Renal cortex interstitium (tissue), 11 donors: Measurements from ENCODE around the gene SLC38A8. TPM values are rescaled to one million over a fixed set of nuclear protein-coding genes. Genes with fewer than 3 reads are reported as not detected.

ENCODE experiments used
- DNase-seq, 11 donors: peaks; one replicate each; pipeline ENCODE4 v3.0.0-alpha.2; 2013; ENCODE audit warnings: low read depth in 9 of 11, low spot score in 4 of 11; ENCODE audit errors: extremely low read depth in 1 of 11
- polyA plus RNA-seq, 3 donors: library from polyadenylated mRNA; unstranded; fragments of 120-200 nt; gene quantifications; one replicate each; pipeline ENCODE4 v1.2.1, GENCODE V29; 2013; ENCODE audit not compliant: insufficient read length in 3 of 3

Gene SLC38A8
- polyA plus RNA-seq, 3 donors, result not detected

DNA sequence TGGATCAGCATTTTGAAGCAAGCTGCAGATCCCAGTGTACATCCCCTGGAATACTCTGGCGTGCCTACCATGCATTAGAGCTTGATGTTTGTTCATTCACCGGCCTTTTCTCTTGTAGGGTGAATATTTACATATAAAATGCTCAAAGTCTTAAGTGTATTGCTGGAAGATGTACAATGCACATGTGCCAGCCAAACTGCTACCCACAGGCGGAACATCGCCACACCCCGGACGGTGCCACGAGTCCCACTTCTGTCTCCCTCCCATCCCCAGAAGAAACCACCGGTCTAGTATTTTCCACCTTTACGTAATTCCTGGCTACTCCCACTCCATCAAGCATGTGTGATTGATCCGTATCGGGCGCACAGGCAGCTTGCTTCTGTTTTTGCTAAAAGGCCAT lies 4.1 kb downstream of the SLC38A8 start:
- no peak for DNase-seq

DNA sequence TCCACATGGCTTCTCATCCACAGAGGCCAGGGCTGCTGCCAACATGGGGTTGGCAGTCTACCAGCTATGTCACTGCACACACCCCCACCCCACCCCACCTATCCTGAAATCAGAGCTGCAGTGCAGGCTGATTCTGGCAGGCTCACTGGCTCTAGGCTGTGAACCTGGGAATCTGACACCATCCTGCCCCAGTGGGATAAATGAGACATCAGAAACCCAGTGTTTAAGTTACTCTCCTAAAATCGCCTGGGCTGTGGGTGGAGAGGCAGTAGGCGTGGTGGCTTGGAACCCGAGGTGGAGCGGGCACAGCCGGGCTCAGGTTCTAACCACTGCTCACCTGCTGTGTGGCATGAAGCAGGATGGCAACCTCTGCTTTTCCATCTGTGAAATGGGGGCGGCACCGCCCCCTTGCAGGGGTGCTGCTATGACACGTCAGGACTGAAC lies 5.6 kb downstream of the SLC38A8 start:
- no peak for DNase-seq

- no peak for DNase-seq
Measured at GRCh38 chr16:84036131-84036530, 6.5 kb downstream of the SLC38A8 start.

- no peak for DNase-seq
Measured at GRCh38 chr16:84034516-84034915, 8.1 kb downstream of the SLC38A8 start.

DNA sequence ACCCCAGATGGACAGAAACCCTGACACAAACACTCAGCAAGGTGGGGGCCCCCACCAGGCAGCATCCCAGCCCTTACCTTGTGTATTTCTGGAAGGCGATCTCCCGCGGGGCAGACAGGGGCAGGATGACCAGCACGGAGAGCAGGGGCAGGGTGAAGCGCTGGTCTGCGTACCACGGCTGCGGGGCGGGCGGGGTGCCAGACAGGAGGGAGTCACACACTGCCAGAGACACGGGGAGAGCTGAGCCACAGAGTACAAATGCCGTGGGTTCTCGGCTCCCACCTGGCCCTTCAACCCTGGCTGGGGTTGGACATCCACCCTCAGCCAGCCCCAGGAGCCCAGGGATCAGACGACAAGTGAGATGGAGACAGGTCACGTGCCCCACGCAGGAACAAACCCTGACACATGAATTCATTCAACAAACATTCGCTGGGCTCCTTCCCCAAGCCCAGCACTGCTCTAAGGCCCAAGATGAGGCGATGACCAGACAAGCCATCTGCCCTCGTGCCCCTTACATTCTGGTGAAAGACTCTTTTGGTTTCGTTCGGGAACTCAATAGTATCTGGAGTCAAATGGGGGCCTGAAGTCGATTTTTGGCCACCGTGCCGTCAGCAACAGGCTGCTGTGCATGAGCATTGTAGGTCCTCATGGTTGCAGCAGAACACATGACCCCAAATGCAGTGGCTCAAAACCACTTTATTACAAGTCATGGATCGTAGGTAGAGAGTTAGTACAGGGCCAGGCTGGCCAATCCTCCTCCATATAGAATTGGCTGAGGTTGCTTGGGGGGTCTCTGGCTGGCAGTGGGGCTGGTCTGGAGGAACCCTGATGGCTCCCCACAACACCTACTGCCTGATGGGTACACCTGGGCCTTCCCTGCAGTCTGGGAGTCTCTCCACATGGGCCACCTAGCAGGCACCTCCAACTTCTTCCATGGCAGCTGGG lies 9.1 kb downstream of the SLC38A8 start:
- no peak for DNase-seq

GRCh38 chr16:84032458-84033178 lies 10.0 kb downstream of the SLC38A8 start:
- no peak for DNase-seq

GRCh38 chr16:84031556-84031955 lies 11.0 kb downstream of the SLC38A8 start:
- no peak for DNase-seq

DNA sequence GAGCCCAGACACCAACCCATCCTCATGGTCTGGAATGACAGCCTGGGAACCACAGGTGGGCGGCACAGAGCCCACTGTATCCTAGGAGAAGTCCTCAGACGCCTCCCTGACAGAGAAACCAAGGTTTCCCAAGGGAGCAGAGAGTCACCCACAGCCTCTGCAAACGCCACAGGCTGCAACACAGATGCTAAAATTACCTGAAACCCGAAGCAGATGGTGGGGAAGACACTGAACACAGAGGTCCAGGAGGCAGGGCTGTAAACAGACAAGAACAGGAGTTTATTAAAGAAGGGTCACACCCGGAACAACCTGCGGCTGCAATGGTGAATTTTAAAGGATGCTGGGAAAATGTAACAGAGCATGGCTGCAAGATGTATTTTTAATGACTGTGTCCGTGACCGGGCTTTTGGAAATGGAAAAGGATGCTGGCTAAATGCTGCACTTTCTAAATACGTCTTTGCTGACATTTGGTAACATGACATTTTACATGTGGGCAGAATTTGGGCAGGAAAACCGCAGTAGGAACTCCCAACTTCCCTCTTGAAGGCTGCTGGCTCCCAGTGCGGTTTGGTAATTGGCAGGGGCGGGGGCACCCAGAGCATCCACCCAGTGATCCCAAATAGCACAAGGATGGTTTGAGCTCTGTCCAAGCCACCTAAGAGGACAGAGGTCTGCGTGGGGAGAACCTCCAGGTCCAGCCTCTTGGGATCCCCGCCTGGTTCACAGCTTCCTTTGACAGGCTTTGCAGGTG lies 13.1 kb downstream of the SLC38A8 start:
- no peak for DNase-seq

DNA sequence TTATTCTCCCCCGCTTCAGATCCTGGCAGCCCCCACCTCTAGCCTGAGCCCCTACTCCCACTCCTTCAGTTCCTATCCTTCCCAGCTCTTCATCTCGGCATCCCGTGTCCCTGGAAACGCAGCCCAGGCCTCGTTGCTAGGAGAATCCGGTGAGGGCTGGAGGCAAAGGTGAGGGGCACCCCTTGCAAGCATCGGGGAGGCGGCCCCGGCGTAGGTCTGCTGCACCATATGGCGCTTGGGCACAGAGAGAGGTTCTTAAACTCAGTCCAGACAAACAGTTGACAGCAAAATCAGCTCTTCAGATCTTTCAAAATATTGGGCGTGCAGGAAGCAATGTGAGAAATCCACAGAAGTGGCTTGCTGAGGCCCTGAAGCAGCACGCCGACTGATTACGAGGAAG lies 15.0 kb downstream of the SLC38A8 start:
- no peak for DNase-seq

- no peak for DNase-seq
Measured at GRCh38 chr16:84026606-84027005, 16.0 kb downstream of the SLC38A8 start.

- DNase-seq, result no peak
Measured at GRCh38 chr16:84024854-84025253, 17.7 kb downstream of the SLC38A8 start.

- no peak for DNase-seq
Measured at GRCh38 chr16:84022644-84023043, 20.0 kb downstream of the SLC38A8 start.

GRCh38 chr16:84021488-84021887 lies 21.1 kb downstream of the SLC38A8 start:
- DNase-seq, result no peak

DNA sequence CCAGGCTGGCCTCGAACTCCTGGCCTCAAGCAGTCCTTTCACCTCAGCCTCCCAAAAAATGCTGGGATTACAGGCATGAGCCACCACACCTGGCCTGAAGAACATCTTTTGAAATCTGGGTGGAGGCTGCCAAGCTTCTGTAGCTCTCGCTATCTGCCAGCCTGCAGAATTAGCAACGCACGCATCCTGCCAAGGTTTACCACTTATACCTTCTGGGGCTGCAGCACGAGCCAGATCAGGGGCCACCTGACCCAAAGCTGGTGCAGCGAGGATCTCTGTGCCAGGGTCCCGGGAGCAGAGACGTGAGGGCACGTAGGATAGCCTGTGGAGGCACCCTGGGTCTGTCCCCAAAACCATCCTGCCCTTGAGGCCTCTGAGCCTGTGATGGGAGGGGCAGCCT lies 22.2 kb downstream of the SLC38A8 start:
- no peak for DNase-seq

DNA sequence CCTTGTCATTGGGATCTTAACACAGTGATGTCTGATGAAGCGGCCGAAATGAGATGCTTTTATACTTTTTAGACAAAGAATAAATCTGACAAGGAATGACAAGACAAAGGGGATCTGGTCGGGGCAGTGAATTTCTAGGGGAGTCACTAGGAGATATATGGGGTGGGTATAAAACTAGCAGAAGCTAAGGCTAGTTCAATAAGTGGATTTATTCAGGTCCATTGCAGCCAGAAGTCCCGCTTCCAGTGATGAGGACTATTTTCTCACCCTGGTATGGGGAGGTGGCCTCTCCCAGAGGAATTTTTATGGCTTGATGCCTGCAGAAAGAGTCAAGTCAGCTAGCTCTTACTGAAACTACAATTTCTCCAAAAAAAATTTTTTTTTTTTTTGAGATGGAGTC lies 23.9 kb downstream of the SLC38A8 start:
- DNase-seq, result no peak

GRCh38 chr16:84016477-84016876 lies 26.1 kb downstream of the SLC38A8 start:
- no peak for DNase-seq

GRCh38 chr16:84015399-84015798 lies 27.2 kb downstream of the SLC38A8 start:
- DNase-seq, result no peak

- no peak for DNase-seq
Measured at GRCh38 chr16:84014570-84015327, 27.8 kb downstream of the SLC38A8 start.
